Stimulated activated CD8-positive, alpha-beta memory T cell treated with anti-CD3 and anti-CD28 coated beads, Interleukin-15, amount 100 ng/mL, for 48 hours (primary cell): ENCODE data around the gene SAP30.

Experiments used
- DNase-seq, 2 donors: peaks; one replicate each; pipeline ENCODE4 v3.0.0-alpha.2; 2020; ENCODE audit warnings: low read depth in 2 of 2

The SAP30 gene

GRCh38 chr4:173367285-173367684 lies 3.5 kb upstream of the SAP30 start:
- DNase-seq = no peak

DNA sequence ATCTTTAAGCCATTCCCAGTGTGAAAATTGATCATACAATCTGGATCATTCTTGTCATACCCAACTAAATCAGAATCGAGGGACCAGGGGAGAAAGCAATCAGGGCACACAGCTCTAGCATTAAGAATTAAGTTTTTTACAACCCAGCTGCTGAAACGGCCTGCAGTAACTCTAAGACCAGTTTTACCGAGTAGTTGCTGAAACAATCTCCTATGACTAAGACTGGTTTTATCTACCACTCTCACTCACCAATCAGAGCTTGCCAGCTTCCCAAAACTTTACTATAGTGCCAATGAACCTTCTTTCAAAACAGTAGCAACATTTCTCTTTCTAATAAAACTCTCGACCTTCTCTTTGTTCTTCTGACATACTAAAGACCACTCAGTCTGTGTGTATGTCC lies 2.8 kb upstream of the SAP30 start:
- DNase-seq = no peak

DNA sequence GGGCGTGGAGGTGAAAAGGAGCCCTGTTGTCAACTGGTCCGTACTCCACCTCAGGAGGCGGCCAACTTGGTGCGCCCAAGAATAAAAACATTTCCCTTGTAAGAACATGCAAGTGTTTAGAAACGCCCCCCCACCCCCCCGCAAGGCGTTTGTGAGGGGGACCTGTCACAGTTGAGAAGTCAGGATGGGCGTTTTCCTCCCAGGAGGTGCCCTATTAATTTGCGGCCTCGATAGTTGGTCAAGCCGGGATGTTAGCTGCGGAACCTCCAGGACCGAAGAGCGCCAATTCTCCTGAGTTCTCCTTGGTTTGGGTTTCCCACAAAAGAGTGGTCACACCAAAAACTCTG lies 651 bp upstream of the SAP30 start:
- peak; percentile 27 to 29 for DNase-seq

DNA sequence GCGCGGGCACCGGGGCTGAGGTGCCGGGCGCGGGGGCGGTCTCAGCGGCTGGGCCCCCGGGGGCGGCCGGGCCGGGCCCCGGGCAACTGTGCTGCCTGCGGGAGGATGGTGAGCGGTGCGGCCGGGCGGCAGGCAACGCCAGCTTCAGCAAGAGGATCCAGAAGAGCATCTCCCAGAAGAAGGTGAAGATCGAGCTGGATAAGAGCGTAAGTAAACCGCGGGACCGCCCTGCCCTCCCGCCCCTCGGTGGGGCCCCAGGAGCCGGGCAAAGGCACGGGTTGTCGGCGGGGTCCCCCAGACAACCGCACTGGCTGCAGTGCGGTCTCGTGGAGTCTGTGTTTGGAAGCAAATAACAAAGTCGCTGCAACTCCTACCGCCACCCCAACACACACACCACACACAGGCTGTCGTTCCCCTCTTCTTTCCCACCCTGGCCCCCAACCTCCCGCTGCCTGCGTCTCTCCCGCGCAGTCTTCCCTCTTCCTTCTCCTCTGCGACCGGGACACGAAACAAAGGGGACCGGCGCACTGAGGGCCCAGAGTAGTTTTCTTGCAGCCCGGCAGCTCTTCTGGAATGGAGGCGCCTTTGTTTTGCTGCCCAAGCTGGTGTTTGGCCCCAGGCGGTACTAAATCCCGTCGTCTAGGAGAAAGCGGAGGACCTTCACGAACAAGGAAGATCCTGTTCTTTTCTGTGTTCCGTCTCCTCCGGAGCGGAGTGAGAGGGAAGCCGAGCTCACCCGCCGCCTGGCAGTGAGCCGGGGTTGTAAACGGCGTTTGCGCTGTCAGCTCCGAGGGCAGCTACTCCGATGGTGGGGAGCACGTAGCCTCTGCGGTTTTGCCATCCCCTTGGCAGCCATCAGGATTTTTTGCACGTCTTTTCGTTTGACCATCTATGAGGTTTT lies 788 bp downstream of the SAP30 start:
- peak; percentile 8 to 14 for DNase-seq

GRCh38 chr4:173374588-173374987 lies 3.8 kb downstream of the SAP30 start:
- no peak for DNase-seq

GRCh38 chr4:173379929-173380328 lies 9.2 kb downstream of the SAP30 start:
- no peak for DNase-seq

GRCh38 chr4:173380987-173381386 lies 10.2 kb downstream of the SAP30 start:
- DNase-seq = no peak

DNA sequence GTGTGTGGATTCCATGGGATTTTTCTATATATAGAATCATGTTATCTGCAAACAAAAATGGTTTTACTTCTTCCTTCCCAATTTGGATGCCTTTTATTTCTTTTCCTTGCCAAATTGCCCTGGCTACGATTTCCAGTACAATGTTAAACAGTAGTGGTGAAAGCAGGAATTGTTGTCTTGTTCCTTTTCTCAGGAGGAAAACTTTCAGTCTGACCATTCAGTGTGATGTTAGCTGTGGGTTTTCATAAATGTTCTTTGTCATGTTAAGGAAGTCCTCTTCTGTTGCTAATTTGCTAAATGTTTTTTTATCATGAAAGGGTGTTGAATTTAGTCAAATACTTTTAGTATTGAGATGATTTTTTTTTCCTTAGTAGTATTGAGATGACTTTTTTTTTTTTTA lies 10.9 kb downstream of the SAP30 start:
- no peak for DNase-seq

- DNase-seq = no peak
Observed at GRCh38 chr4:173382349-173382748, 11.6 kb downstream of the SAP30 start.

DNA sequence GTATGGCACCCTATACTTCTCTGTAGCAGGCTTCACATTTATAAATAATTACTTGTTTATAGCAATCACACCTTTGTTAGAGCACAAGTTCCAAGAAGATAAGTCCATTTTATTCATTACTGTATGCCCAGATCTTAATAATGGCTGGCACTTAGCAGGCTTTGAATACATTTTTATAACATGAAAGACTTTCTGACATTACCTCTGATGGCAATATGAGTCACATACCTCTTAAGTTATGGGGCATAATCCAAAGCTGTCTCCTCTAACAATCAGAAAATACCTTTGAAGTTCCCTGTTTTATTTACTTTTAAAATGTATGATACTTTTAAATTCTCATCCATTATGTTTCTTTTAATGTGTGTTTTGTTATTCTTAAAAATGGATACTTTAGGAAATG lies 16.0 kb downstream of the SAP30 start:
- DNase-seq = no peak

- no peak for DNase-seq
Observed at GRCh38 chr4:173391701-173392100, 20.9 kb downstream of the SAP30 start.

GRCh38 chr4:173397604-173398003 lies 26.9 kb downstream of the SAP30 start:
- DNase-seq = no peak

DNA sequence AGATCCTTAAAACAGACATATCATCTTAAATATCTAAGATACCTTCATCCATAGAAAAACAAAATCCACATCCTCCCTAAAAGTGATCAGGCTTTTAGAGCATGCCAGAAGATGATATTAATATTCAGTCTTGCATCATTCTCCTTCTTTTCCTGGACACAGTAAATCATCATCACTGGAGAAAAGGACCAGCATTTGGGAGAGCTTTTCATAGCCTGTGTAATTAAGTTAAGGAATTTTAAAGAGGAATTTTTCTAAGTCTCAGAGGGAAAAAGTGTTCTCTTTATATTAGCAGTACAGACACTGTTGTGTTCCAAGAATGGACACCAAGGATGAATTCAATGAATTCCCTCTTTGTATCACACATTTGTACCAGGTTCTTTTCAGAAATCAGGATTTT lies 27.5 kb downstream of the SAP30 start:
- no peak for DNase-seq

DNA sequence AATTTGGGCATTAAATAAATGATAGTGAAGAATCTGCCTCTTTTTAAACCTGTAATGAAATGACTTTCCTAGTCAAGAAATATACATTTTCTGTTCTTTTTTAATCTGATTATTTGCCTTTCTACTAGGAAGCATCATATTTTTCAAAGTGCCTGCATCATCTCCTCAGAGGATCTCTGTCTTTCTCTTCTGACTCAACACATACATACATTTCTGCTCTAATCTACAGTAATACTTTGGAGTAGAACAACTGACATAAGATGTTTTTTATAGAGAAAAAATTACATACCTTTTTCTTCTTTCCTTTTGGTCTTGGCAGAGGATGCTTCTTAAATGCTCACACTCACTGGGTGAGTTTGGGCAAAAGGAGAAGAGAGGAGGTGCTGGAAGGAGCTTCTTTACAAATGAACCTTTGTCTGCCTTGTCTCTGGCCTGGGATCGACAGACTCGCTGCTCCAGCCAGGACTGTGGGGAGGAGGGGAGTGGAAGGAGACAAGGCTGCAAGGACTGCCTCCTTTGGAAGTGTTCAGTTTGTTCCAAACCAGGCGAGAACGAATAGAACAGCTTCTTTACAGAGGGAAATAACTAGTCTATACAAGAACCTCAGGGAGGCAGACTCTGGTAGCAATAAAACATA lies 28.1 kb downstream of the SAP30 start, which contains the start of gene SCRG1:
Gene SCRG1, minus strand, starts transcription at position 338 of the 637 bp plus-strand sequence. CDS start 7,702 bp downstream, outside the sequence.
- no peak for DNase-seq

DNA sequence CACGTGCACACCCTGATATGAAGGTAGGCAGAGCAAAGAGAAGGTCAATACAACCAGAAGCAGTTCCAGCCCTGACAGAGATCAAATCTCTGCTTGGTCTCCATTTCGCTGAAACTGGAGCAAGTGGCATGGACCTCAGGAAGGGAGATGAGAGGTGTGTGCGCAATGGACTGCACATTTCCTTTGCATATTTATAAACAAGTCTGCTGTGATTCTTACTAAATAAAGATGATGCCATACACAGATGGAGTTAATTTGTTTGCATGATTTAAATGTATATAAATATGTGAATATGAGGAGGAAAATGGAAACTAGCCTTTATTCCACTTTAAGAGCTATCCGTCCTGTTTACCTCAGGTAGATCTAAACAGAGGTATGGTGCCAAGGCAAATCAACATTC lies 30.3 kb downstream of the SAP30 start:
- DNase-seq = no peak

DNA sequence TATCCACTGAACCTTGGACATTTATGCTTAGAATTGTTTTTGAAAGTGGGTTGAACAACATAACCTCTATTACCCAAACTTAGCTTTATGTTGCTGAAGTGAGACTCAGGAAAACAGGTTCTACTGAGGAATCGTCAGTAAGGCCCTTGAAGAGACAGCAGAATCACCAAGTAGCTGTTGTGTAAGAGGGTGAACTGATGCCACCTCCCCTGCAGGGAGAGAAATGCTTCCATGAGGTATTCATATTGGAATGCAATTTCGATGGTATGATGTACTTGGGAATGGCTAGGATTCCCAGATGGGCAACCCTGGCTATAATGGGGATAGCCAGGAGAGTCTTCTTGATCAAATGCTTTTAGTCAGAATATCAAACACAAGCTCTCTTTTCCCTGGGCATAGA lies 32.3 kb downstream of the SAP30 start:
- DNase-seq = no peak

DNA sequence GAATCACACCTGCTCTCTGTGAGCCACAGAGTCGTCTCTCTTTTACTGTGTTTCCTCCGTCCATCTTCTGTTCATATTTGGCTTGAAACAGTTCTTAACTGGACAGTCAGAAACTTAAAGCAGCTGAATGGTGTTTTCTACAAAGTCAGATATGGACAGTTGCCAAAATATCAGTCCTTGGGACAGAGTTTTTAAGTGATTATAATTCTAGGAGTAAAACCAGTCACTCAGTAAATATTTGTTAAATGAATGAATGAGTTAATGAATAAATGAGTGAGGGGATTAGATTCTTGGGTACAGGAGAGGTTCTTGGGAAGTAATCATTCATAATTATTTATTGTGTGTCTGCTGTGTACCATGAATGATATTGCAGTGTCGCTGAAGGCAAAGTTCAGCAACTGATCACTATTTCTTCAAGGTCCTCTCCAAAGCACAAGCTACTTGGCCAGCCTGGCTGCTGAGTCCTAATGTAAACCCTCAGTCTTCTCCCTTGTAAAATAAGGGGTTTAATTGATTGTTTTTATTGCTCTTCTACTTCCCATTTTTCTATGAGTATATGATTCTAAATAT lies 33.6 kb downstream of the SAP30 start:
- DNase-seq = no peak

DNA sequence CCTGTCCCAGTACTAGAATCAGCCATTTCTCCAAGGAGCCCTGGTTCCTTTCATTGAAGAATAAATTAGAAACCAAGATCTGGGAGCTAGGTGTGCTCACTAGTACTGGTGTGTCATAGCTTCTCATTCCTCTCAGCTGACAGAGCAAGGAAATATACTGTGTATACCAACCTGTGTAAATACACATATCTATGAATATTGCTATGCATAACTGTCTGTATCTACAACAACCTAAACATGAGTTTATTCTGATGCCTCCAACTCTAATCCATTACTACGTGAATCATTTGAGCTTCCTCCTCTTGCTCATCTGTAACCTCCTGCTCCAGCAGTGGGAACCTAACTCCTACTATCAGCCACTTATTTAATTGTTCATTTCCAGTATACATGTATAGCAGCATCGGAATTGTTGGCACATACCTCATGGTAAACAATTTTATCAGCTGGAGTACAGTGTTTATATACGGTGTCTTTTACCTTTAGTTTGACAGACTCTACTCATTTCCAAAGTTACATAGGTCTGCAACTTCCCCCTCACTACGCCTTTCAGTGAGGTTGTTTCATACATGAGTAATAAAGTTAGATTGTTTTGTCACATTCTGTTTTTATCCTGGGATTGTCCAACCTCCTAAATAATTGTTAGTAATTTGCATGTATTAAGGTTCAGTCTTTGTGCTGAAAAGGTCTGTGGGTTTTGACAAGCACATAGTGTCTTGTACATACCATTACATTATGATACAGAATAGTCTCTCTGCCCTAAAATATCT lies 35.3 kb downstream of the SAP30 start:
- DNase-seq = no peak

DNA sequence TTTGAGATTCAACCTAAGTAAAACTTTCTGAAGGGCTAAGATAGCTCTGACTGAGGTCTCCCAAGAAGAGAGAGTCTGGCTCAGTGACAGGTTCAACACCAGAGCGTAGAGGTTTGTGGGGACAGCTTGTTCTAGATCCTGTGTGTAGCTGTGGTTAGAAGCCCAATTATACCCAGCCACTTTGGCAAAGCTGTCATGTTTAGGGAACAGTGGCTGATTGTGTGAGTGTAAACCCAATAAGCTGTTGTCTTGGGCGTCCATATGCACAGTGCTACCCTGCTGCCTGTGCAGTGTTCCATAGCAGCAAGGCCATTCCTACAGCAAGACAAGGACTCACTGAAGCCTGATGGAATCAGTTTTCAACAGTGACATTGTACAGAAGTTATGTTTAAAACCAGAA lies 39.3 kb downstream of the SAP30 start:
- no peak for DNase-seq

- DNase-seq = no peak
Observed at GRCh38 chr4:173411106-173411693, 40.4 kb downstream of the SAP30 start.

- no peak for DNase-seq
Observed at GRCh38 chr4:173413036-173413435, 42.3 kb downstream of the SAP30 start.

DNA sequence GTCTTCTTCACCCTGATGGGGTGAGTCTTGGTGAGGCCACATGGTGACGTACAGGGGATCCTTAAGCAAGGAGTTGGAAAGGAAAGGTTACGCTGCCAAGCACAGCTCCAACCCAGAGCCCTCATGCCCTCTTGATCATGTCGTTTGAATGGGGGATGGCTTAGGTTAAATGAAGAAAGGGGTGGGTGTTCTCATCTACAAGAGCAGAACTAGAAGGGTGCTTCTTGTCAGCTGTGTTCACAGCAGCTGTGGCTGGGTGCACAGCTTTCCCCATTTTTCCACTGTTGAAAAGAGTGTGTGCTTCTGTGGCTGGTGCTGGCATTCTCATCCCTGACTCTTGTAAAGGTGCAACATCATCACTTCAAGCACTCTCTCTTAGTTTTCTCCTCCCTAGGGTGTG lies 43.7 kb downstream of the SAP30 start:
- DNase-seq = no peak
